Mucosa of gallbladder (tissue), 1 donor: ENCODE results near the gene MCF2L. TPM values are rescaled to one million over a fixed set of nuclear protein-coding genes. Genes with fewer than 3 reads are reported as not detected.
A peak's percentile ranks its signal among the peaks of the same experiment; 100 is the strongest.

ENCODE experiments used
- DNase-seq: peaks from one replicate; pipeline ENCODE4 v3.0.0-alpha.2; 2020; ENCODE audit warnings: low spot score
- total RNA-seq: library from RNA; stranded (reverse); gene quantifications from one replicate; pipeline ENCODE4 v1.2.1, GENCODE V29; 2021
- donor health status: DM: no; HTN: no; CAD: no.

Gene MCF2L
- total RNA-seq, 1 donor from 2014 or later: 91.8 TPM

GRCh38 chr13:112943309-112944125 lies 25.5 kb upstream of the MCF2L start:
- DNase-seq: peak; percentile 28

DNA sequence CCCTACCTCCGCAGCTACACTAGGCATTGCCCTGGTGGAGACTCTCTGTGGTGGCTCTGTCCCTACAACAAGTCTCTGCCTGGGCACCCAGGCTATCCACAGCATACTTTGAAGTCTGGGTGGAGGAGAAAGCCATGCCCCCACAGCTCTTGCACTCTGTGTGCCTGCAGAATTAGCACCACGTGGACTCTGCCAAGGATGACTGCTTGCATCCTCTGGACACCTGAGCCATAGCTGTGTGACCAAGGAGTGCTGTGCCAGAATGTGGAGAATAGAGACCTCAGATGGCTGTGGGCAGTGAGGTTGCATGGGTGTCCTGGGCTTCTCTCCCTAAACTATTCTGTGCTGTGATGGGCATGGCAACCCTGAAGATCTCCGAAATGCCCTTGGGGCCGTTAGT lies 21.2 kb upstream of the MCF2L start:
- DNase-seq: no peak

DNA sequence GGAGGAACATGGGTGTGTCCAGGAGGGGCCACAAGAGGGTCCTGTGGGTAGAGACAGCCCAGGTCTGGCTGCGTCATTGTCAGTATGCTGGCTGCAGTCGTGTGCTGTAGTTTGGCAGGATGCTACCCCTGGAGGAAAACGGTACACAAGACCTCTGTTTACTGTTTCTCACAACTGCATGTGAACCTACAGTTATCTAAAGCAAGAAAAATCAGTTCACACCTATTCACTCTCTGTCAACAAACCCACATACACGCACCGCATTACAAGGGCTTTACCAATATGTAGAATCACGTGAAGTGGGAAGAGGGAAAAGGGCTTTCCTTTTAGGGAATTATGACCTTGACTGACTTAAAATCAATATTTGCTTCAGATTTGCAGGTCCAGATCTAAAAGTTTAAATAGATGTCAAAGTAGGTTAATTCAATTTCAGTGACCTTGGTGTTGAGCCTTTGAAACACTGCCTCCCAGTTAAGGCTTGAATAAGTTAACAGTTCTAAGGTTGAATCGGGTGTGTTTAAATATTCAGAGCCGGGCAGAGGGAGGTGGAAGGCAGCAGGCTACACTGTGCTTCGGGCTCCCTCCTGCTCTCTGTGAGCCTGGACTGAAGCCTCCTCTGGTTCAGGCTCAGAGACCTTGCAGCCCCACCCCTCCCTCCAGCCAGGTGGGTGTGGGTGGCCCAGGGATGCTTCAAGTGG lies 17.2 kb upstream of the MCF2L start:
- no peak for DNase-seq

DNA sequence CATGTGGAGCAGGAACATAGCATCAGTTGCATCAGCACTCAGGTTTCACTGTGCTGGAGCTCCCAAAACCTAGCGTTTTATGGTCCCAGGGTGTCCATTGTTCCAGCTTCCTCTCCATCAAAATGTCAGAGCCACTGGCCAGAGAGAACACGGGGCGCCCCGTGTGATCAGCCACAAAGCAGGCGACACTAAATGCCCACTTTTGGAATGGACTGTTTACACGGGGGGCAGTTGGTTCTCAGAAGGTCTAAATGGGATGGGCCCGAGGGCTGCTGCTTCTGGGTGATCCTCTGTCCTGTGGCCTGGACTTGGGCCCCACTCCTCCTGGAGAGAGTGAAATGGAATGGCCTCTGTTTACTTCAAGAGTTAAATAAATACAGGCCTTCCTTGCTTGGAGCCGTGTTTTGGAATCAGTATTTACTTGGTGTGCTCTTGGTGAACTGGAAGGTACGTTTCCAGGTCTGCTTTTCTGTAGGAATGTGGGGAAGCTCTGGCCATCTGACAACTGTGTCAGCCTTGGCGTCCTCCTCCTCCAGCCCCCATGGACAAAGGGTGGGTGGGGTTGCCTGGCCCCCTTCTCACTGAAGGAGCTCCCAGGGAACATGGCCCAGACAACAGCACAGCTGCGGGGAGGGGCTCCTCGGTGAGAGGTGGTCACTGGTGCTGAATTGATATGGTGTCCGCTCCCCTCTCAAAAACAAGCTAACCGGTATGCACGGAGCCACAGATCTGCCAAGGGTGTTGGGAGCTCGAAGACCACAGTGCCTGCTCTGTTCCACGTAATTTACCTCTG lies 16.1 kb upstream of the MCF2L start:
- no peak for DNase-seq

DNA sequence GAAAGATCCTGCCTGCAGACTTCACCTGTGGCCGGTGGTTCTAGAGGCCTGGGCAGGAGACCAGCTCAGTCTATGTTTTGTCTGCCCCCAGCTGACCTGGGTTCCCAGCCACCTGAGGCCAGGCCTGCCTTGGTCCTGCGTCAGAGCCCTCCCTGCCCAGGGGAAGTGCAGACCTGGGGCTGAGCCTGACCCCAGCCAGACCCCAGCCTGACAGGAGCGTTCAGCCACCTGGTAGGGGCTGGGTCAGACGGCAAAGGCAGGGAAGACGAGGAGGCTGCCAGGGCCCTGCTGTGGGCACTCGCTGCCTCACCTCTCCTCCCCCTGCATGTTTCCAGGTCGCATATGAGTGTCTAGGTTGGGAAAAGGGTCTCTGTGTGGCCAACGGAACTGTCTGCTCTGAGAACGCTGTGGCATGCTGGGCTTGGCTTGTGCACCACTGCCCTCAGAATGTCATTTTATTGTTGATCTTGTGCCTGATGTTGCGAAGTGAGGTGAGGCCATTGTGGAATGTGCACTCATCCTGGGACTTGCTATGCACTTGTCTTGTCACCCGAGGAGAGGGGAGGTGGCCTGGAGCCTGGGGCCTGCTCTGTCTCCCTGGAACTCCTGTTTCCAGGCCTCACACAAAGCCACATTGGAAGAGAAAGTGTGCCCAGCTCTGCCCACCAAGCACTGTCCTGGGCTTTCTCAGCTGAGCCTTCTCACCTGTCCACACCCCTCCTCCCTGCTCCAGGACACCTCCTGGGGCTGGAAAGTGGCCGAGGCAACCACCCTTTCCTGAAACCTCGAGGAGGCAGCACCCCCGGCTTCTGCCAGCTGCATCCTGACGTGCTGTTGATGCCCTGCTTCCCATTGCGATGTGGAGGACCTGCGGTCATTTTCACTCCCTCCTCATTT lies 15.2 kb upstream of the MCF2L start:
- DNase-seq: no peak

GRCh38 chr13:112954488-112955270 lies 14.3 kb upstream of the MCF2L start:
- DNase-seq: no peak

DNA sequence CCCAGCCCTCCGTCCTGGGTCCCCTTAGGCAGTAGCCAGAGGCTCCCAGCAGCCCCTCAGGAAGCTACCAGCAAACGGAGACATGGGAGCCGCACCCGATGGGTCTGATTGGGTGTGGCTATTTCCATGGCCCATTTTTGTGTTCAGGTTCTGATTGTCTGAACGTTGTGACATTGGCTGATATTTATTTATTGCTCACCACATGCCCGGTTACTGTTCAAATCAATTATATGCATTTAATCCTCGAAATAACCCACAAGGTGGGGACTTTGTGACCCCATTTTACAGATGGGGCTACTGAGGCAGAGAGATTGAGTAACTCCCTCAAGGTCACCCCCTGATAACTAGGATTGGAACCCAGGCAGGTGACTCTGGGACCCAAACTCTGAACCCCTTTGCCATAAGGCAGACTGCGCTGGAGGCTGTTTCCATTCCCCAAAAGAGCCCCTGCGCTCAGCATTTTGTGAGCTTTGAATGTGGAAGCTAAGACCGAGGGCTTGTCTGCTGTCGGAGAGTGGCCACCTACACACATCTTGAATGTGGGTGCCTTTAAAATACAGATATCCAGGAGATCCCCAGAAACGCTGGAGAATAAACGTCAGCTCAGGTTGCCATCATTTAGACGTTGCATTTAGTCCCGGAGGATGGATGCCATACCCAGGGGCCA lies 13.6 kb upstream of the MCF2L start:
- no peak for DNase-seq

DNA sequence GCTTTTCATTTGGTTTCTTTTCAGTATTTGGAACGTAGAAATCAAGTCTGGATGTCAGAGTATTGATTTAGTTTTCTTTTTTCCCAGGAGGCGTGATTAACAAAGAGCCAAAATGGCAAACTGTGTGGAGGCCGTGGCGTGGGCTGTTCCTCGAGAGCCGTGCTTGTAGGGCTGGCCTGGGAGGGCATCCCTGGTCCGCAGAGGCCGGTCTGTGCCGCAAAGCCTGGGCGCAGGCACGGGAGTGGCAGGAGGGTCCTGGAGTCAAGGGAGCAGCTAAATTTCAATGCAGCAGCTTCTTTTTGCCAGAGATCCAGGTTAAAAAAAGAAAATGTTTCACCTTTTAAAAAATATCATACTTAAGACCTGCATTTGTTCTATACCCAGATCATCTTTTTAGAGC lies 13.1 kb upstream of the MCF2L start:
- no peak for DNase-seq

GRCh38 chr13:112956571-112957294 lies 12.3 kb upstream of the MCF2L start:
- no peak for DNase-seq

DNA sequence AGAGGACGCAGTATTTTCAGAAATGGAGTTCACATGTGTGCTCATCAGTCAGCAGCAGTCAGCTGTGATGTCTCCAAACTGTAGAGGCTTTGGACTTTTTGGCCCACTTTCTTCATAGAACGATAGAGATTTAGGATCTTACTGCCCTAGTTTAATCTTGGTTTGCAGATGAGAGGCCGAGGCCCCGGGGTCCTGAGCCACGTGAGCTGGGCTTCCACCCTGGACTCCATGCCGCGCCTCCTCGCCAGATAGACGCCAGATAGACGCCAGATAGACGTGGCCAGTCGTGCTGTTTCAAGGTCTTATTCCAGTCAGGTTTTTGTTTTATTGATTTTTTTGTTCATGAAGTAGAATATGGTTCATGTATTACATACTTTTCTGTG lies 11.7 kb upstream of the MCF2L start:
- no peak for DNase-seq

- DNase-seq: no peak
Observed at GRCh38 chr13:112958127-112958989, 10.7 kb upstream of the MCF2L start.

GRCh38 chr13:112959206-112959605 lies 9.8 kb upstream of the MCF2L start:
- no peak for DNase-seq

- no peak for DNase-seq
Observed at GRCh38 chr13:112959701-112960542, 9.1 kb upstream of the MCF2L start.

DNA sequence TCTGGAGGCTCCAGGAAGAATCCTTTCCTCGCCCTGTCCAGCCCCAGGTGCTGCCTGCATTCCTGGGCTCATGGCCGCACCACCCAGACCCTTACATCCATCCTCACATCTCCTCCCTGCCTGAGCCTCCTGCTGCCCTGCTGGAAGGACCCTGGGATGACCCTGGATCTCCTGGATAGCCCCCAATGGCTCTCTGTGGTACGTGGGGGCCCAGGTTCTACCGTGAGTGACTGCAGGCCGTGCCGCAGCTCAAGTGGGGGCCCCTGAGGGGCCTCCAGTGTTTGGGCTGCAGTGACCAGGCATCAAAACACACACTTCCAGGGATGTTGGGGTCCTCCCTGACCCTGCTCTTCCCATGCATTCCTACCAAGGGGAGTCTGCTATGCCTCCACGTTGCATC lies 8.3 kb upstream of the MCF2L start:
- DNase-seq: no peak

DNA sequence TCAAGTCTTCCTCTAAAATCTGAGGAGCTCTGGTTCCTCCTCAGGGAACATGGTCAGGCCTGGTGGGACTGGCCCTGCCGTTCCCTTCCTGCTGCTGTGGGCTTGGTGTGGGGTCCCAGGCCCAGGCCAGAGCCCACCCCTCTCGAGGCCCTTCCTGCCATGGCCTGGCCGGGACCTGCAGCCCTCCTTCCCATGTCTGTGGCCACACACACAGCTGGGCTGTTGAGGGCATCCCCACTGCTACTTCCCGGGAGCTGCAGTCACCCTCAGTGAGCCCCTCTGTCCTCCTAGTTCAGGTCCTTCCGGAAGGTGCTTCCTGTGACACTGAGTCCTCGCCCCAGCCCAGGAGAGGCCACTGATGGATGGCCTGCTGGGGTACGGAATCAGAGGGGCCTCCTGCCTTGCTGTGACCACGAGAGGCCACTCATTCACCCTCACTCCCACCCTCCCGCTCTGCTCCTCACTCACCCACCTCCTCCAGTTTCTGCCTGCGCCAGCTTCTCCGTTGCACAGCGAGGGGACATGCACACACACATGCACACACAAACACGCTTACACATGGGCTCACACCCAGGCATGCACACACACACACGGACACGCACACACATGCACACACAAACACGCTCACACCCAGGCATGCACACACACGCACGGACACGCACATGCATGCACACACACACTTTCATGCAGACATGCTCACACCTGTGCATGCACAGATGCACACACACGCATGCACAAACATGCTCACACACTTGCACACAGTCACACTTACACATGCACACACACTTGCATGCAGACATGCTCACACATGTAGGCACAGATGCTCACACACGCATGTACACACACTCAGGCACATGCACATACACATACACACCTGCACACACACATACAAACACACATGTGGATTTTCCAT lies 7.3 kb upstream of the MCF2L start:
- no peak for DNase-seq

- DNase-seq: no peak
Observed at GRCh38 chr13:112962396-112962795, 6.6 kb upstream of the MCF2L start.
